Left colon (tissue), 2 donors: ENCODE results near the gene ZNF341. TPM values are rescaled to one million over a fixed set of nuclear protein-coding genes. Genes with fewer than 3 reads are reported as not detected.
A peak's percentile ranks its signal among the peaks of the same experiment; 100 is the strongest.
"Not testable (repeated sequence)": the region's sequence is repeated elsewhere in the genome, so short reads cannot be mapped to it uniquely, and the experiment has no call there.

Source experiments
- ATAC-seq: fragments of 200-7000 bp; cut with Tn5 transposase; one replicate; pipeline ENCODE4 v1.9.1; 2020; ENCODE audit warnings: mild to moderate bottlenecking, moderate library complexity
- DNase-seq, 2 donors: peaks; one replicate each; pipeline ENCODE4 v3.0.0-alpha.2; 2020
- intact Hi-C, 2 donors: fragments of 100-400 bp; cut with DNase I in 1 of 2; cut with micrococcal nuclease in 1 of 2; formaldehyde crosslinking; loops; one replicate each; pipeline versions ENCODE4 v1.11.2 to v1.14.0; 2022; cut with DNase I, micrococcal nuclease
- total RNA-seq, 2 donors: library from RNA; stranded (reverse); fragmentation: NEBNext Ultra II Directional; extraction: Animal tissue kit (Norgen Biotek cat#: 25700); gene quantifications; one replicate each; pipeline ENCODE4 v1.2.1, GENCODE V29; 2021
- donor health status: DM: no; HTN: no; CAD: no.
- donor health status: DM: yes; HTN: yes; CAD: no.

ZNF341 gene
- total RNA-seq, 2 donors from 2014 or later = 4.2 to 4.9 TPM

- ATAC-seq = no peak
- intact Hi-C loops = no loop called here
- DNase-seq = no peak
Measured at GRCh38 chr20:33787253-33787891, 55.6 kb downstream of the ZNF341 start.

DNA sequence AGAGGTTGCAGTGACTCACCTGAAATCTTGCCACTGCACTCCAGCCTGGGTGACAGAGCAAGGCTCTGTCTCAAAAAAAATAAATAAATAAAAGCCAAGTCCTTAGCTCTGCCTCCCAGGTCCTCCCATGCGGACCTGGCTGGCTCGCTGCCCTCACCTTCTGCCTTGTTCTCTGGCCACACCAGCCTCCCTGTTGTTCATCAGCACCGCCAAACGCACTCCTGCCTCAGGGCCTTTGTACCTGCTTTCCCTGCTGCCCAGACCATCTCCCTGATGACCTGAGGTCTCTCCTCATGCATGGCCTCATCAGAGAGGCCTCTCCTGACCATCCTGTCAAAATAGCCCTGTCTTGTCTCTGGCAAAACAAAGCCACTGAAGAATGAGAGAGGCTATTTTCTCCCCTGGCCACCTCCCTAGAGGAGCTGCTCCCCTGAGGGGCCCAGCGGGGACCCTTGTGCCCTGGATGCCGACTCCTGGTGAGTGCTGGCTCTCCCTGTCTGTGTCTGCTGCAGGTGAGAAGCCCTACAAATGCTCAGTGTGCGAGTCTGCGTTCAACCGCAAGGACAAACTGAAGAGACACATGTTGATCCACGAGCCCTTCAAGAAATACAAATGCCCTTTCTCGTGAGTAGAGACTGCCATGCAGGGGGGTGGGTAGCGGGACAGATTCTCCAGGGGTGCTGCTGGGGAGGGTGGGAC lies 56.7 kb downstream of the ZNF341 start:
- DNase-seq = peak; percentile 36 to 51
- no peak for ATAC-seq

GRCh38 chr20:33789109-33789857 lies 57.5 kb downstream of the ZNF341 start:
- DNase-seq (peak; percentile 87 to 97), ATAC-seq (peak; percentile 81)
- intact Hi-C loops = no loop called here

More for the DNA sequence above, 56.7 kb downstream of the ZNF341 start:
- intact Hi-C loops = no loop called here

- ATAC-seq (no peak), DNase-seq (no peak)
- intact Hi-C loops = no loop called here
Measured at GRCh38 chr20:33789858-33790182, 58.0 kb downstream of the ZNF341 start.

DNA sequence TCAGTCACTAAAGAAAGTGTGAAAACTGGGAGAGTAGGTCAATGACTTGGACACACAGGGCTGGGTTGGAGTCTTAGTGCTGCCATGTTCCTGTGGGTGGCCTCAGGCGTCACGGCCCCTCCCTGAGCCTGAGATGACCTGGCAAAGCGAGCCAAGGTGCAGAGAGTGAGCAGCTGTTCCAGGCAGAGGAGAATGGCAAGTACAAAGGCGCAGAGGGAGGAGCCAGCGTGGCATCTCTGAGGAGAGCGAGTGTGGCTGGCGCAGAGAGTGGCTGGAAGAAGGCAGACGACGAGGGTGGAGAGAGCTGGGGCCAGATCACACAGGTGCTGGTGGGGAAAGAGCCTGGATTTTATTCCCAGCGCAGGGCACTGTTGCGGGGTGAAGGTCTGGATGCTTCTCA lies 58.8 kb downstream of the ZNF341 start:
- ATAC-seq (peak; percentile 78), DNase-seq (peak; percentile 84 to 92)
- intact Hi-C loops = no loop called here

DNA sequence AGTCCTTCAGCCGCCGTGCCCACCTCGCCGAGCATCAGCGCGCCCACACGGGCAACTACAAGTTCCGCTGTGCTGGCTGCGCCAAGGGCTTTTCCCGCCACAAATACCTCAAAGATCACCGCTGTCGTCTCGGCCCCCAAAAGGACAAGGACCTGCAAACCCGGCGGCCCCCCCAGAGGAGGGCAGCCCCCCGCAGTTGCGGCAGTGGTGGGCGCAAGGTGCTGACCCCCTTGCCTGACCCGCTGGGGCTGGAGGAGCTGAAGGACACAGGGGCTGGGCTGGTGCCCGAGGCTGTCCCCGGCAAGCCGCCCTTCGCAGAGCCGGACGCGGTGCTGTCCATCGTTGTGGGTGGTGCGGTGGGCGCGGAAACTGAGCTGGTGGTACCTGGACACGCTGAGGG lies 59.2 kb downstream of the ZNF341 start:
- intact Hi-C loops = no loop called here
- ATAC-seq = no peak
- peak in 1 of 2 donors; percentile 35 for DNase-seq

- ATAC-seq (no peak), DNase-seq (no peak)
- intact Hi-C loops = no loop called here
Measured at GRCh38 chr20:33791540-33791939, 59.7 kb downstream of the ZNF341 start.

DNA sequence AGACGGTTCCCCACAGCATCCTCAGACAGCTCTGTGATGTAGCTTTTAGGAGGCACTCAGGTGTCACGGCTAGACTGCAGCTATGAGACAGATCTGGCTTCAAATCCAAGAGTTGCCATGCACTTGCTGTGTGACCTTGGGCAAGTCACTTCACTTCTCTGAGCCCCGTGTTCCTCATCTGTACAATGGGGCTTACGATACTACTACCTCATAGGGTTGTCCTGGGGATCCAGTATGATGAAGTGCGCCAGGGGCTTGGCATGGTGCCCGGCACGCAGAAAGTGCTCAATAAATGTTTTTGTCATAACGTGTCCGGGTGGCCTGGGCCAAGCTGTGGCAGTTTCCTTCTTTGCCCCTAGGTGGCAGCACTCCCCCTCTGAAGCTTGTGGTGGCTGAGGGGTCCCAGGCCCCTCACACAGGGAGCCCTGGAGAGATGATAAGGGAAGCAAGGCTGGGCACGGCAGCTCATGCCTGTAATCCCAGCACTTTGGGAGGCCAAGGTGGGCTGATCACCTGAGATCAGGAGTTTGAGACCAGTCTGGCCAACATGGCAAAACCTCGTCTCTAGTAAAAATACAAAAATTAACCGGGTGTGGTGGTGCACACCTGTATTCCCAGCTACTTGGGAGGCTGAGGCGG lies 60.3 kb downstream of the ZNF341 start:
- ATAC-seq = no peak
- DNase-seq = peak; percentile 65 to 67
- intact Hi-C loops = no loop called here

DNA sequence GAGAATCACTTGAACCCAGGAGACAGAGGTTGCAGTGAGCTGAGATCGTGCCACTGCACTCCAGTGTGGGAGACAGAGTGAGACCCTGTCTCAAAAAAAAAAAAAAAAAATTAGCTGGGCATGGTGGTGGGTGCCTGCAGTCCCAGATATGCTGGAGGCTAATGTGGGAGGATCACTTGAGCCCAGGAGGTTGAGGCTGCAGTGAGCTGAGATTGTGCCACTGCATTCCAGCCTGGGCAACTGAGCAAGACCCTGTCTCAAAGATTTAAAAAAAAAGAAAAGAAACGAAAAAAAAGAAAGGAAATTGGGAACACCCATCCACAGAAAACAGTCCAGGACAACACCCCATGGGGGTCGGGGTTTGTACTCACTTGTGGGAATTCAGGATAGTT lies 60.8 kb downstream of the ZNF341 start:
- ATAC-seq, DNase-seq, intact Hi-C loops: not testable (repeated sequence)

DNA sequence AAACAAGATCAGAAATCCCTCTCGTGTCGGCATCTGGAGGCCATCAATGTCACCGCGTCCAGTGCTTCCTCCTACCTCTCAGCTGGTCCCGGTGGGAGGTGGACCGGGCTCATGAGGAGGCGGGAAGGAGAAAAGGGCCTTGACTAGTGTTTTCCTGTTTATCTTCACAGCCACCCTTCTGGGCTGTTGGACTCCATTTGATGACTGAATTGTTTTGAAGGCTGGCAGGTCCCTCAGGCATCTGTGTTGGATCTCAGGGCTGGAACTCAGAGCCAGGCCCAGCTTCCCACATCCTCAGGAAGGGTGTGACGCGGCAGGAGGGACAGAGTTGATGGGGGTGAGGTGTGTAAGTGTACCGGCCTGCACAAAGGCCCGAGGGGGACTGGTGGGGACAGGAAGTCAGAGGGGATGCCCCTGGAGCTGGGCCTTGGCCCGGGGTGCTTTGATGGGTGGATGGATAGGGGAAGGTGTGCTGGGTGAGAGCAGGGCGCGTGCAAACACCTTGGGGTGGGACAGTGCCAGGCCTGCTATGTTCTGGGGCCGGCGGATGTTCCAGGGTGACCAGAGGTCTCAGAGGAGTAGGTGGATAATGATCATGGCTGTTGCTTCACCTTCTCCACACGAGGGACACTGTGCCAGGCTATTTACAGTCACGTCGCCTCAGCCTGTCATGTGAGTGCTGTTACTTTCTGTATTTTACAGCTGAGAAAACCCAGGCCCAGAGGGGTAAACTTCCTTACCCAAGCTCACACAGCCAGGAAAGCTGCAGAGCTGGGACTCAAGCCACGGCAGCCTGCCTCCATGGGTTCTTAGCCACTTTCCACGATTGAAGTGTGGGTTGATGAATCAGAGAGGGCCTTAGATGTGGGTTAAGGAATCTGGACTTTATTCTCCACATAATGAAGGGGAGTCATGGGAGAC lies 61.5 kb downstream of the ZNF341 start:
- intact Hi-C loops = no loop called here
- ATAC-seq (no peak), DNase-seq (peak in 1 of 2 donors; percentile 47)

- ATAC-seq (peak; percentile 84), DNase-seq (peak; percentile 61 to 80)
- intact Hi-C loops = no loop called here
Measured at GRCh38 chr20:33796263-33796906, 64.6 kb downstream of the ZNF341 start.

GRCh38 chr20:33796907-33797544 lies 65.2 kb downstream of the ZNF341 start:
- intact Hi-C loops = no loop called here
- DNase-seq (no peak), ATAC-seq (no peak)

- ATAC-seq (peak; percentile 69), DNase-seq (no peak)
- intact Hi-C loops = no loop called here
Measured at GRCh38 chr20:33798444-33798843, 66.6 kb downstream of the ZNF341 start.

- DNase-seq = no peak
- intact Hi-C loops = no loop called here
- no peak for ATAC-seq
Measured at GRCh38 chr20:33803921-33804337, 72.1 kb downstream of the ZNF341 start.

DNA sequence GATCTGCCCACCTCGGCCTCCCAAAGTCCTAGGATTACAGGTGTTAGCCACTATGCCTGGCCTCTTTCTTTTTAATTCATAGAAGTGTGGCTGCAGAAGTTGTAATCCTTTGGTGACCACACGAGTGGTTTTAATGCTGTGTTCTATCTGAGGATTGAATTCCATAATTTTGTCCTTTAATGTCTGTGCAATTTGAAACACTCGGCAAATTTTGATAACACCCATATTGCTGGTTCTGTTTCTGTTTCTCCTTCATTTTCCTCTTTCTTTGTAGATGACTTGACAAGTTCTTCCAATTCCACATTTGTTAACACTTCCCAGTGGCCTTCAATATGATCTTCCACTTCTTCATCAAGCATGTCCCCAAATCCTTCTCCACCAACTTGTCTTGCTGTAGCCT lies 76.6 kb downstream of the ZNF341 start:
- DNase-seq (no peak), ATAC-seq (no peak)
- intact Hi-C loops = no loop called here

DNA sequence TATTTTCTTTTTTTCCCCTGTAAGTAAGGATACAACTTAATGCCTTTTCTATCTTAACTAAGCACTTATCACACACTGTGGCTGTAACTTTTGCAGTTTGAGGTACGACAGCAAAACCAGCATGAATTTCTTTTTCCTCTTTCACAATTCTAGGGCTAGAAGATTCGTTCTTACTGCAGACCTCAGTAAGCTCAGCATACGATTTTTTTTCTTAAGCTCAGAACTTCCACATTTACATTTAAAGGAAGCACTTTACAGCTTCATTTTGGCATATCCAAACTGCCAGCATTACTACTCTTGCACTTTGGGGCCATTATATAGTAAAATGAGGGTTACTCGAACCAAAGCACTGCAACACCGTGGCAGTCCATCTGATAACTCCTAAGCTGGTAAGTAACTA lies 78.5 kb downstream of the ZNF341 start:
- no peak for DNase-seq
- intact Hi-C loops = no loop called here
- ATAC-seq = no peak

DNA sequence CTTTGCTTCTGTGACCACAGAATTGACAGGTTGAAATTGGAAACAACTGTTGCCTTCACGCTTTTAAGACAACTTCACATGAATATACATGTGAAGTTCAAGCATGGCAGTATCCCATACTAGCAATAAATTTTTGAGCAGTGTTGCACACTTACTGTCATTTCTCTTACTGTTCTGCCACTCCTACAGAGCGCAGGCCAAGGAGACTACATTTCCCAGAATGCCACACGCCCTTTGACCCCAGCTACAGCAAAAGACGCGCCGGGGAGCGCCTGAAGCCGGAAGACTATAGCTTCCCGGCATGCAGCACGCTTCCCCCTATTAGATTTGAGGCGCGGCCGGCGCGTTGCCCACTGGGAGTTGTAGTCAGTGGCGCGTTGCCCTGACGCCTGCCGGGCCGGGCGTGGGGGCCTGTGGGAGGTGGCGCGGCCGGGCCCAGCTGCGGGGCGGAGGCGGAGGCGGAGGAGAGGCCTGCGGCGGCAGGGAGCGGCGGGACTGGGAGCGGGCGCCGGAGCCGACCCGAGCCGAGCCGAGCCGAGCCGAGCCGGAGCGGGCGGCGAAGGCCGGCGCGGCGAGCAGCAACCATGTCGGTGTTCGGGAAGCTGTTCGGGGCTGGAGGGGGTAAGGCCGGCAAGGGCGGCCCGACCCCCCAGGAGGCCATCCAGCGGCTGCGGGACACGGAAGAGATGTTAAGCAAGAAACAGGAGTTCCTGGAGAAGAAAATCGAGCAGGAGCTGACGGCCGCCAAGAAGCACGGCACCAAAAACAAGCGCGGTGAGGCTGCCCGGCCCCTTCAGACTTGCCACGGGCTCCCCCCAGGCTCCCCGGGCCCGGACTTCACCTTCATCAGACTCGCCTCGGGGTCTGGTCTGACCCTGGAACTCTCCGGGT lies 79.3 kb downstream of the ZNF341 start, which contains the start of gene CHMP4B:
TSS of gene CHMP4B (plus strand) at position 464 of the 891 bp plus-strand sequence. CDS start at position 585, 121 bp downstream.
- intact Hi-C loops = no loop called here
- DNase-seq = peak; percentile 99
- ATAC-seq = peak; percentile 84
